GM18861 (cell line): Measurements from ENCODE around the gene FREM1.

Experiments
- ATAC-seq: cut with Tn5 transposase; IDR thresholded peaks from one replicate; pipeline ENCODE4 v1.9.1; 2021; ENCODE audit not compliant: unreplicated experiment

Gene FREM1

DNA sequence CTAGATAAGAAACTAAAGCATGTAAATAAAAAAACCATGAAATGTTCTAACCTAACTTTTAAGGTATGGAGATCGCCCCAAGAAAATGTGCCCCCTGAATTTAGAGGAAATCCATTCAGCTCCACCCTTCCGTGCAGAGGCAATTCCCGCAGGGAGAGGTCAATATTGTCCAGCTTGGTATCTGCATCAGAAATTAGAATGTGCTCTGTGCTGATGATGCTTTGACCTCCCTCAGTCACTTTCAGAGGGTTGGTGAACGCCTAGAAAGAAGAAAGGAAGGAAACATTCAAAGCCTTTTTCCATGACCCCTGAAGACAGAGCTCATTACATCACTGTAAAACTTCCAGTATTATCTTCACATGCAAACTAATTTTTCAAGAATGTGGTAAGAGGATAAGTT is 91.0 kb downstream of the FREM1 start:
- ATAC-seq, result no peak

GRCh38 chr9:14814249-14814628 is 96.0 kb downstream of the FREM1 start:
- no peak for ATAC-seq

- no peak for ATAC-seq
Measured at GRCh38 chr9:14813336-14814248, 96.6 kb downstream of the FREM1 start.

DNA sequence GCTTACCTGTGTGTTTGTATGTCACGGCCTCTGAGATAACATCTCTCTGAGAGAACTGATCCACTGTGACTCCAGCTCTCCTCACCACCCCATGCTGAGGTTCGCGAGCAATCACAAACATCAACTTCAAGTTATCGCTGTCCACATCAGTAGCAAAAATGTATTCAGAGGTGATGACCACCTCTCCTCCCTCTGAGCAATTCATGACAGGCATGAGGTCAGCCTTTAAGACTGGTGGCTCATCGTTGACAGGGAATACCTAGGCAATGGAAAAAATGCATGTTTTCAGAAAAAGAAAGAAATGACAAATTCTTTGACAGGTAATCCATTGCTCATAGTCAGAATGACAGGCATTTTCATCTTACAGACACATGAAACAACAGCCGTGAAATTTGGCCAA is 97.4 kb downstream of the FREM1 start:
- ATAC-seq, result no peak

DNA sequence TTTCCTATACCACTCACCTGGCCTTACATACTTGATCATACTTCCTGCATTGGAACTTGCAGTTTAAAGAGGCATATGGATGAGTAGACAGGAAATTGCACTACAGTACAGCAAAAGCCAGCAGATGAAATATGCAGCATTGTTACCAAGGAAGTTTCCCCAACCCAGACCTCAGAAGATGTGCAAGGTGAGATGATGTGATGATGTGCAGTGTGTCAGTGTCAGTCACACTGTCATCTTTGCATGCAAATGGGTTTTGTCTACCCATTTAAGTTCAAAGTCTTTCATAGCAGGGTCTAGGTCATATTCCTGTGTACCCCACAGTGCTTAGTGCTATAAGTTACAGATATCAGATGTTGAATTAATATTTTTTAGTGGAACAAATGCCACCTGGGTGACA is 98.4 kb downstream of the FREM1 start:
- no peak for ATAC-seq

GRCh38 chr9:14806941-14807520 is 103.2 kb downstream of the FREM1 start:
- ATAC-seq, result no peak

DNA sequence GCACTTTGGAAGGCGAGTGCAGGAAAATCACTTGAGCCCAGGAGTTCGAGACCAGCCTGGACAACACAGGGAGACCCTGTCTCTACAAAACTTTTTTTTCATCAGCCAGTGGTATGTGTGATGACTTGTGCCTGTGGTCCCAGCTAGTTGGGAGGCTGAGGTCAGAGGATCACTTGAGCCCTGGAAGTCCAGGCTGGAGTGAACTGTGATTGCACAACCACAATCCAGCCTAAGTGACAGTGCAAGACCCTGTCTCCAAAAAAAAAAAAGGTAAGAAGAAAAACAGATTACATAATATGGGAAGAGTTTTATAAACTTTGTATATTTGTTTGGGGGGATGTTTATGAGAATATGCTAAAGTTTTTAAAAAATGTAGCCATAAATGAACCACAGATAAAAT is 111.2 kb downstream of the FREM1 start:
- ATAC-seq, result no peak

DNA sequence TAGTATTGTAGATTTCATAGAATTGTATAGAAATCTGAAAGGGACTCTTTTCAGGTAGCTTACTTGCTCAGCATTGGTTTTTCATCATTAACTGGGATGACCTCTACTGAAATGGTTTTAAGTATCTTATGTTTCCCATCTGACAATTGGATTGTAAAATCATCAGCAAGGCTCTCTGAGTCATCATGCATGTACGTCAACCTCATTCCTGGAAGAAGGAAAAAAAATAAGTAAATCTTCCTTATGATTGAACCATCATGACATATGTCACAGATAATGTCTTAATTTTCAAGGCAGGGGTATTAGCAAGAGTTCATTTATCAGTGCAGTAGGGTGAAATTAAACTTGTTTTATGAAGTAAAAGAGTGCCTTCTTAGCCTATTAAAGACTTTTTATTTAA is 112.8 kb downstream of the FREM1 start:
- no peak for ATAC-seq

DNA sequence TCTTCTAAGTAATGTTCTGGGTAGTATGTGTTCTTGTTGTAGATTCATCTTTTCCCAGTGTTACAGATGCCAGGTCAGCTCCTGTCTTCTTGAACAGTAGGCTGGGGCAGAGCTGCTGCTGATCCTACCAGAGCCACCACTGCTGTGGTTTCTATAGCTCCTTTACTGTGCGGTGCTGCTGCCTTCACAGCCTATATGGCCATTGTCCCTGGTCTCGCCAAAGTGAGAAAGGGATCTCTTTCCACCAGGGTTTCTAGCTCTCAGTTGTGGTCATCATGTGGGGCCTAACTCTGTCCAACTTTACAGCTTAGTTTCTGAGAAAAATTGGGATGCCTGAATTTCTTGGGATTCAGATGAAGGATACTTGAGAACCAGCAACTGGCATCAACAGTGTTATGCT is 116.8 kb downstream of the FREM1 start:
- ATAC-seq, result no peak

GRCh38 chr9:14790628-14791027 is 119.6 kb downstream of the FREM1 start:
- ATAC-seq, result no peak

DNA sequence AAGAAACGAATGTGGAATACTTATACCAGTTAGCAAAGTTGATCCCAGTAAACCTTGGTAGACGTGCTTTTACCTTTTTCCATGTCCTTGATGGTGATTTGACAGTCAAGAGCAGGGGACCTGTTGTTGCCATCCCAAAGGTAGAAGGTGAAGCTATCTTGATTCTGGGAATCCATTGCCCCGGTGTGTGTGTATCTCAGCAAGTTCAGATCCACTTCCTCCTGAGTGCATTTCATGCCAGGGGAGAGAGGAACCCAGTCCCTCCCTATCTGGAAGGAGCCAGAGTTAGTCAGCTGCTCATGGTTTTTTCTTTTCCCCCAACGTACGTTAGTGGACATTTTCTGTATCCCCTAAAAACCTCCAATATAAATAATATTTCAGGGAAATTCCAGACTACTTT is 121.4 kb downstream of the FREM1 start:
- no peak for ATAC-seq

DNA sequence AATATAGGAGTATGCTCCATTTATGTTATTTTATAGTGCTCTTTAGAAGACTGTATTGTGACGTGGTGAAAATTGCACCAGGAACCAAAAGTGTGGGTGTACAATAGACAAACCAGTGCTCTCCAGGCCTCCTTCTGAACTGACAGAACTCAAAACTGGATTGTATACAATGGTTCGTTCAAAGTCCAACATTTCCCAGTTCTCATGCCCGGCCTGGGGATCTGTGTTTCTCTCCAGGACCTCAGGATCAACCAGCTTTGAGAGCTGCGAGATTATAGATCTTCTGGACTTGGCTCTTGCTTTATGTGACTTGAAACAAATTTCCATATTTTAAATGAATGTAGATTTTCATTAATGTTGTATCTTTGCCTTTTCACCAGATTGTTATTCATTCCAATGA is 126.9 kb downstream of the FREM1 start:
- ATAC-seq, result no peak

- no peak for ATAC-seq
Measured at GRCh38 chr9:14782286-14783051, 127.8 kb downstream of the FREM1 start.

DNA sequence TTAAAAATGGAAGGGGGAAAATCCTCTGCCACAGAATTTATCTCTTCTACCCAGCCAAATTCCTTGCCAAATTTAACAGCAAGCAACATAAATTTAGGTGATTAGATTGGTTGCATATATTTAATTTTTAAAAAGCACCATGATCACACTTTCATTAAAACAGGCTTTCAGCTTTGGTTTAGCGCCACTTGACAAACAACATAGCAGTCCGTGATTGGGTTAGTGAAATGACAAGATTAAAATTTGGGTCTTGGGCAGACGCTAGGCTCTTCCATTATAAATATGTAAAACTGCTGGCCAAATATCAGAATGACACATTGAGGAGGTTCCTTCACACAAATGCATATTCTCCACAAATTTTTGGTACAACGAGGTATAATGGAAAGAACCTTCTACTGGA is 129.5 kb downstream of the FREM1 start:
- no peak for ATAC-seq

DNA sequence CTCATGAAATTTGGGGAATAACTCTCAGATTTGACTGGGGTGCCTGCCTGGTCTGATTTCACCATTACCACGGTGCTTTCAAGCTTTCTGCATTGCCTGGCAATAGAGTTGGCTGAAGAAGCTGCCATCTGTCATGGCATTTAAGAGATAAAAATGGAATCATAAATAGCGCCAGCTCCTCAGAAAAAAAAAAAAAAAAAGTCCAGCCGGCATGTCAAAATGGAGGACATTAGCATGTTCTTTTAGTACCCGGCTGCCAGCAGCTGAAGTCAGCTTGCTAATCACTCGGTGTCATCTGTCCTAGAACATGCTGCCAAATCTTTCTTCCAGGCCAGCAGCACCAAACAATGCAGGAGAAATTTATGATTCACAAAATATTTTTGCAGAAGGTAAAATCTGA is 130.0 kb downstream of the FREM1 start:
- ATAC-seq, result no peak

DNA sequence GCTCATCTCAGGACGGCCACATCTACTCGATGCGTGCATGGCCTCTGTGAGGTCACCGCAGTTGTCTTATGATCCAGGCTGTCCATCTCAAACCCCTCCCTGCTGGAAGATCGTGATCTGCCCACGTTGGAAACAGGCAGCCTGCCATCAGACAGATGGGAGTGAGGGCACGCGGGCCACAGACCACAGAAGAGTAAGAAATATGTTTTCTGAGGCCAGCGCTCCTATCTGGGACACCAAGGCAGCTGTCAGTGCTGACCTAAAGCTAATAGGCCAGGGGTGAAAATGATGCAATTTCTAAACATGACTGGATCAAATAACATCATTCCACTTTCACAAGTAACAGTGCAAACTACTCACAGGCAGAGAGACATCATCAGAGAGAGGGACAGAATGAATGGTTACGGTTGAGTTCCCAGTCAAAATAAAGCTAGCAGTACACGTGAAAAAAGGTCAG is 130.6 kb downstream of the FREM1 start:
- no peak for ATAC-seq

DNA sequence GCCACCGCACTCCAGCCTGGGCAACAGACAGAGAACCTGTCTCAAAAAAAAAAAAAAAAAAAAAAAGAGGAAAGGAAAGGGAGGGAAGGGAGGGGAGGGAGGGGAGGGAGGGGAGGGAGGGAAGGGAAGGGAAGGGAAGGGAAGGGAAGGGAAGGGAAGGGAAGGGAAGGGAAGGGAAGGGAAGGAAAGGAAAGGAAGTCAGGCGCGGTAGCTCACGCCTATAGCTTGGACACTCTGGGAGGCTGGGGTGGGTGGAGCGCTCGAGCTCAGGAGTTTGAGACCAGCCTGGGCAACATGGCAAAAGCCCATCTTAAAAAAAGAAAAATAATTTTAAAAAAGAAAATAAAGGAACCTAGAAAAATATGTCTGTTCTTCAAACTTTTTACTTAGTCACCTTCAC is 131.7 kb downstream of the FREM1 start:
- no peak for ATAC-seq

- no peak for ATAC-seq
Measured at GRCh38 chr9:14775917-14776316, 134.3 kb downstream of the FREM1 start.

- no peak for ATAC-seq
Measured at GRCh38 chr9:14770592-14770991, 139.6 kb downstream of the FREM1 start.

GRCh38 chr9:14769230-14769571 is 141.0 kb downstream of the FREM1 start:
- ATAC-seq, result no peak

DNA sequence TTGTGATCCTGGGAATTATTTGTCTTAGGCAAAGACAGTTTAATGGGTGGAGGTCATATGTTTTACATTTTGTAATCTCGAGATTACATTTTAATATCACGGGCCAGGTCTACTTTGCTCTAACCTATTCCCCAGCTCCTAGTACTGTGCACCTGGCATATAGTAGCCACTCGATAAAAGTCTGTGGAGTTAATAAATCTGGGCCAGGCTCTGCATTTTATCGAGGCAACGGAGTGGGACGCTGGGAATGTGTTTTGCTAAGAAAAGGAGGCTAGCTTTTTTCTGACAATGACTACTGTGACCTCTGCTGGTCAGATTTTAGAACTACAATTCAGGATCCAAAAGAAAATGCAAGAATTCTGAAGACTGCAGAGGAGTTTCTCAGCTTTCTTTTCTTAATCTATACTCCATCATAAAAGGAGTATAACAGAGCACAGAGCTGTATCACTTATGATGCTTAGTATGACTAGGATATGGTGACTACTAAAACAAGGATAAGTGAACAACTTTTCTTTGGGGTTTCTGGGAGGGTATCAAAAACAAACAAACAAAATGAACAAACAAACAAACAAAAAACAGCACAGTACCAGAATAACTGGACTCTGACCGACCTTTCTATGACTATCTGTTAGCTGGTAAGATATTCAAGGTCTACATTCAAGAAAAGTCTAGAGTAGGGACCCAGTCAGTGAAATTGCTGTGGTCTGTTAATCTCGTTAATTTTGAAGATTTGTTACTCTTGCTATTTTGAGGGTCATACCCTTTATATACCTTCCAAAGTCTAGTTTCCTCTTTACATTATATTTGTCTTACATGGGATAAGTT is 141.6 kb downstream of the FREM1 start:
- no peak for ATAC-seq
